ENCODE measurements around the gene FKBP1A. TPM values are rescaled to one million over a fixed set of nuclear protein-coding genes. Genes with fewer than 3 reads are reported as not detected.
A peak's percentile ranks its signal among the peaks of the same experiment; 100 is the strongest.
"Not testable (repeated sequence)": the region's sequence is repeated elsewhere in the genome, so short reads cannot be mapped to it uniquely, and the experiment has no call there.

FKBP1A gene
- total RNA-seq, 1 experiment from 2014 or later: 77.9 TPM

DNA sequence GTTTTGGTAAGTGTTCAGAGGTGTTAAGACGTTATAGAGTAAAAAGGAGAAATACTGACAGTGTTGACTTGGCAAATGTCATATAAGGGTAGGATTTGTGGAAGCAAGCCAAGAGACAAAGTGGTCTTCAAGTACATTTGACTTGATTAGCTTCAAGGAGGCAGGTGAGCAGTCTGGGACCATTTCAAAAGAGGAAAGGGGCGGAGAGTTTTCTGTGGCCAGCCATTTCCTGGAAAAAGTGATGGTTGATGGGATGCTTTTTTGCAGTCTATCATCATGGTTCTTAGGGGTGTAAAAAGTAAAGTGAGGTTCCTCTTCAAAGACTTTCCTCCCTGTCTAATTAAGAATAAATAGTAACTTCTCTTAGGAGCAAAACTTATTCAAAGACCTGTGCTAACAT is 28.7 kb downstream of the FKBP1A start:
- DNase-seq (ENCODE audit: low read depth): no peak

DNA sequence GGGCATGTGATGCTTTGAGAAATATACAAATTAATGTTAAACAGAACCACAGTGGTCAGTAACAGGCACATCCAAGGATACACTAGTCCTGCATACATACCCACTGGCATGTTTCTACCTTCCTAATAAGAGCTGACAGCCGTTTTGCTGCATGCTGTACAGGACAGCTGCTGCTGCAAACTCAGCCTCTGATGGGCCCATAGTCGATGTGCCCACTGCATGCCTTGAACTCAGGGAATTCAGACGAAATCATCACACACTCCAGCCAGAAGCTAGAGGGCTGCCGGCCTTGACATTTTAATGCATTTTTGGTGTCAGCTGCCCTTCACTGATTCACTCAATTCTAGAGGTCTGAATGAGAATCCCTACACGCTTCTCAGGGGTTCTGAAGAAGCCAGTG is 29.3 kb downstream of the FKBP1A start:
- DNase-seq (ENCODE audit: low read depth): no peak

DNA sequence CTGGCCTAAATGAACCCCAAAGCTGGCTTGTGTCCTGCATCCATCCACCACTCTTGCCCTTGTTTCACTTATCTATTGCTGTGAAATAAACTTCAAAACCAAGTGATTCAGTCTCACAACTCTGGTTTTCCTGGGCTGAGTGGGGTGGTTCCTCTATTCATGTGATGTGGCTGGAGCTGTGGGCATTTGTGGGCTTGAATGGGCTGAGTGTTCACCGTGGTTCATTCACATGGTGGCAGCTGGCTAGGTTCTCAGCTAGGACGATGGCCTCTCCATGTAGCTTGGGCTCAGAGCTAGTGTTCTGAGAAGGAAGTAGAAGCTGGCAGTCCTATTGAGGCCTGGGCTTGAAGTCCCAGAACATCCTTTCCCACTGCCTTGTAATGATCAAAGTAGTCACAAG is 30.4 kb downstream of the FKBP1A start:
- DNase-seq (ENCODE audit: low read depth): no peak

DNA sequence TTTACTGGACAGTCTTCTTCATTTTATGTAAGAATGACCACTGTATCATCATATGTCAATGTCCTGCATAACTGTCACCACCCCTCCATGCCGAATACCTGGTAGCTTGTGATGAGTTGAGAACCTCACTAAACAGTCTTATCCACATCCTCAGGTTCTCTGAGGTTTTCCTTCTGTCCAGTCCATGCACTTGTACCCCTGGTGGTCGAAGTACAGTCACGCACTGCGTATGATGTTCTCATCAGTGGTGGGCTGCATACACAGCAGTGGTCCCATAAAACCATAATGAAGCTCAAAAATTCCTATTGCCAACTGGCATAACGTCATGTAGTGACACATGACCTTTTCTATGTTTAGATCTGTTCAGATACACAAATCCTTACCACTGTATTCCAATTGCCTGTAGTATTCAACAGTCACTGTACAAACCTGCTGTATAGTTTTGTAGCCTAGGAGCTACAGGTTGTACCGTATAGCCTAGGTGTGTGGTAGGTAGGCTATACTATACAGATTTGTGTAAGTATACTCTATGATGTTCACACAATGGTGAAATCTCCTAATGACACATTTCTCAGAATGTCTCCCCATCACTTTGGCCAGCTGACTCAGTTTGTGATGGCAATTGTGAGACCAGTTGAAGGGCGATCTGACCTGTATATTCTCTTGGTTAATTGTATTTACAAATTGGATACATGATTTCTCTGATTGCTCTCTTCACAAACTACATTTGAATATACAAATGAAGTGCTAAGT is 32.6 kb downstream of the FKBP1A start:
- DNase-seq (ENCODE audit: low read depth): no peak

DNA sequence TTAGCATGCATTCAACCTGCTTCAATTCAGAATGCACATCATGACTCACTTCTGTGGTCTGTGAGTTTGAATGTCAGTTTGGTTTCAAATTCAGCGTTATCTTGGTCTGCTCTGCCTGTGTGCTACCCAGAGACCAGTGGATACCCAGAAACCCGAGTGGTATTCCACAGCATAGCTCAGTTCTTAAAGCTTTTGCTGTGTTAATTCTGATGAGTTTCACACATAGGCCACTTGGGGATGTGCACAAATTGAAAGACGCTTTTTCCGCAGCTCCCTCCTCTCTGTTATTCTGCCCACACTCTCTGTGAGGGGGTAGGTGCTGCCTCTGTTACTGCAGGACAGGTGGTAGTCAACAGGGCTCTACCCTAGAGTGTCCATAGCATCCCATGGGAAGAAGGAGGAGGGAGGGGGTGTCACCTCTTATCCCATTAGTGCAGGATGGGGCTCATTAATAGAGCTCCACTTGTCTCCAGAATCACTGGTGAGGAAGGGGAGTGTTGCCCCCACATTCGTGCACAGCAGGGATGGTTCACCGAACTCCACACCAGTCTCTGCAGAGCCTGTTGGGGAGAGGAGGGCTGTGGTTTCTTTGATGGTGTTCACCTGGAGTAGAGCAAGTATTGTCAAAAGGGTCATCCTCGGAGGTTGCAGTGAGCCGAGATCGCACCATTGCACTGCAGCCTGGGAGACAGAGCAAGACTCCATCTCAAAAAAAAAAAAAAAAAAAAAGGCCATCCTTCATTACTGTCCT is 34.8 kb downstream of the FKBP1A start:
- DNase-seq (ENCODE audit: low read depth): peak; percentile 57

DNA sequence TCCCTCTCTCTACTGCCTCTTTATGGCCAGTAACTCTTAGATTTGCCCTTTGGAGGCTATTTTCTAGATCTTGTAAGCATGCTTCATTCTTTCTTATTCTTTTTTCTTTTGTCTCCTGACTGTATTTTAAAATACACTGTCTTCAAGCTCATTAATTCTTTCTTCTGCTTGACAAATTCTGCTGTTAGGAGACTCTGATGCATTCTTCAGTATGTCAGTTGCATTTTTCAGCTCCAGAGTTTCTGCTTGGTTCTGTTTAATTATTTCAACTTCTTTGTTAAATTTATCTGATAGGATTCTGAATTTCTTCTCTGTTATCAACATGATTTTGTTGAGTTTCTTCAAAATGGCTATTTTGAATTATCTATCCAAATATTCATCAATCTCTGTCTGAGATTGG is 38.9 kb downstream of the FKBP1A start:
- DNase-seq (ENCODE audit: low read depth): no peak

DNA sequence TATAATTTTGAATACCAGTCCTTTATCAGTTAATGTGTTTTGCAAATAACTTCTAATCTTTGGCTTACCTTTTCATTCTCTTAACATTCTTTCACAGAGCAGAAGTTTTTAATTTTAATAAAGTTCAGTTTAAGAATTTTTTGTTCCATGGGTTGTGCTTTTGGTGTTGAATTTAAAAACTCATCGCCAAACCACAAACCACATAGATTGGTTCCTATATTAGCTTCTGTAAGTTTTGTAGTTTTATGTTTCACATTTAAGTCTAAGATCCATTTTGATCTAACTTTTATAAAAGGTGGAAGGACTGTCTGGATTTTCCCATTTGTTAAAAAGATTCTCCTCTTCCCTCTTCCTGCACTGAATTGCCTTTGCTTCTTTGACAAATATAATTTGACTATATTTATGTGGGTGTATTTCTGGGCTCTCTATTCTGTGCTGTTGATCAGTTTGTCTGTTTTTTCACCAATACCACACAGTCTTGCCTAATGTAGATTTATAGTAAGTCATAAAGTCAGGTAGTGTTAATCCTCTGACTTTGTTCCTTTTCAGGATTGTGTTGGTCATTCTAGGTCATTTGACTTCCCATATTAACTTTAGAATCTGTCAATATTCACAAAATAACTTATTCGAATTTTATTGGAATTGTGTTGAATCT is 46.4 kb downstream of the FKBP1A start:
- no peak for DNase-seq (ENCODE audit: low read depth)

DNA sequence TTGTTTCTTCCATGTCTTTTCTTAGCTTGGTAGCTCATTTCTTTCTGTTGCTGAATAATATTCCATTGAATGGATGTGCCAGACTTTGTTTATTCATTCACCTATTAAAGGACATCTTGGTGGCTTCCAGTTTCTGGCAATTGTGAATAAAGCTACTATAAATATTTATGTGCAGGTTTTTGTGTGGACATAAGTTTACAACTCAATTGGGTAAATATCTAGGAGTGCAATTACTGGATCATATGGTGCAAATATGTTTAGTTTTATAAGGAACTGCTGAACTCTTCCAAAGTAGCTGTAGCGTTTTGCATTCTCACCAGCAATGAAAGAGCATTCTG is 47.1 kb downstream of the FKBP1A start:
- DNase-seq (ENCODE audit: low read depth): no peak

DNA sequence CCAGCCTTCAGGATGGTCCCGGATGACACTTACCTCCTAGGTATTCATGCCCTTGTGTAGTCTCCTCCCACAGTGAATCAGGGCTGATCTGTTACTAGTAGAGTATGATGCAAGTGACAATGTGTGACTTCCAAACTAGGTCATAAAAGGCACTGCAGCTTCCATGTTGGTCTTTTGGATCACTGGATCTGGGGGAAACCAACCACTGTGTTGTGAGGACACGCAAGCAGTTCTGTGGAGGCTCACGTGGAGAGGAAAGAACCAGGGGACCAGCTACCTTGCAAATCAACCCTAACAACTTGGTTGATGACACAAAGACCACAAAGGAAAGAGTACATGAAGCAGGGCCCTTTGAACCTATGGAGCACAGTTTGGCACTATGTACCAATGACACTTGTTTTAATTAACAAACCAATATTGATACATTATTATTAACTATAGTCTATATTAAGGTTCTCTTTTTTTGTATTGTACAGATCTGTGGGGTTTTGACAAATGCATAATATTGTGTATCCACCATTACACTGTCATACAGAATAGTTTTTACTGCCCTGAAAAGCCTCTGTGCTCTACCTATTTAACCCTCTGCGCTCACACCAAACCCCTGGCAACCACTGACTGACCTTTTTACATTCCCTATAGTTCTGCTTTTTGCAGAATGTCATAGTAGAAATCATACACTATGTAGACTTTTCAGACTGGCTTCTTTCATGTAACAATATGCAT is 47.7 kb downstream of the FKBP1A start:
- DNase-seq (ENCODE audit: low read depth): no peak

DNA sequence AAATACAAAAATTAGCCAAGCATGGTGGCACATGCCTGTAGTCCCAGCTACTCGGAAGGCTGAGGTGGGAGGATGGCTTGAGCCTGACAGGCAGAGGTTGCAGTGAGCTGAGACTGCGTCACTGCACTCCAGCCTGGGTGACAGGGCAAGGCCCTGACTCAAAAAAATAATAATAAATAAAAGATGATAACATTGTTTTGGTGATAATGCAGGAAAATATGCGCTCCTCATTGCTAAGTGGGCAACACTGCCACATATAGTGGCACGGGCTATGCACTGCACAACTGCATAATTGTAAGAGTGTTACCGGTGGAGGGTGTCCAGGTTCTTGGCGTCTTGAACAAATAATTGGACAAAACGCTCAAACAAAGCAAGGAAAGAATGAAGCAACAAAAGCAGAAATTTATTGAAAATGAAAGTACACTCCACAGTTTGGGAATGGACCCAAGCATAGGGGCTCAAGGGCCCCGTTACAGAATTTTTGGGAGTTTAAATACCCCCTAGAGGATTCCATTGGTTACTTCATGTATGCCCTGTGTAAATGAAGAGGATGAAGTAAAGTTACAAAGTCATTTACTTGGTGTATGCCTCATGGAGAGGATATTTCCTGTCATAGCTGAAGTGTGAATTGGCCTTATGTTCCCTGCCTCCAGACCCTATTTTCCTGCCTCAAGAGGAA is 49.3 kb downstream of the FKBP1A start:
- DNase-seq (ENCODE audit: low read depth): not testable (repeated sequence)

DNA sequence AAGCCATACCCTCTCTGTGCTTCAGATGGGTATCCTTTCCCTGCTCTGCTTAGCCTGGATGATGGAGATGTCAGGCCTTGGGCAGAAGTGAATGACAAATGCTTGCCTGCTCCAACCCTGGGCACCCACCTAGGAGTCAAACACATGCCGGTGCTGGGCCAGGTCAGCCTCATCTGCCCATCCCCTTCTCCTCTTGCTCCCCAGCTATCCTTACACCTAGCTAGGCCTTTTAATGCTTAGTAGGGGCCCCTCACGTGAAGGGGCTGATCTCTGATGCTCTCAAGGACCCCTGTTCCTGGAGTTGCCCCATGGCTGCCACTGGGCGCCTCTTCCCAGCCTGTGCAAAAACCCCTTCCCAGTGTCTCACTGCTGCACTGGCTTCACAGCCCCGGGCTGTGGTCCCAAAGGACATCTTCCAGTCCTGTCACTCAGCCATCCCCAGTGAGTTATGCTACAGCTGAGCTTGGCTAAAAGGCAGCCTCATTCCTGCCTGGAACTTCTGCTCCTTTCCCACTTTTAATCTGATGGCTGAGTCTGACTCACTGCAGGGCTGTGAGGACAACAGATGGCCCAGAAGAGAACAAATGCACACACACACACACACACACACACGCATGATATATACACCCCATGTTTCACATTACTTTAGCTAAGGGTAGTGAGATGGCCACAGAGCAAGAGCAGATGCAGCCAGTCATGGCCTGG is 51.1 kb downstream of the FKBP1A start:
- no peak for DNase-seq (ENCODE audit: low read depth)

DNA sequence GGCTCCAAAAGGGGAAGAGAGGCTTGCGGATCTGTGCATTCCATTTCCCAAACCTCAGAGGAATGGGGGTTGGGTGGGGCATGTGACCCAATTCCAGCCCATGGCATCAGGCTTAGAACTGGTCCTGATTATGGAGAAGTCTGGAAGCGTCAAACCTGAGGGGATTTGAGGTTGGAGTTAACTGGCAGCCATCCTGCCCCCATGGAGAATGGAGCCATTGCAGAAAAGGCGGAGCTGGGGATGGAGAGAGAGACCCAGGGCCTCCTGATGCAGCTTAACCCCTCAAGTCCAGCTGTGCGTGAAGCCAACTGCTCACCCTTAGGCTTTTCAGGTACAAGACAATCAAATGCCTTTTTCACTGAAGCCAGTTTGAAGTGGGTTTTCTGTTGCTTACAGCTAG is 54.1 kb downstream of the FKBP1A start:
- no peak for DNase-seq (ENCODE audit: low read depth)

DNA sequence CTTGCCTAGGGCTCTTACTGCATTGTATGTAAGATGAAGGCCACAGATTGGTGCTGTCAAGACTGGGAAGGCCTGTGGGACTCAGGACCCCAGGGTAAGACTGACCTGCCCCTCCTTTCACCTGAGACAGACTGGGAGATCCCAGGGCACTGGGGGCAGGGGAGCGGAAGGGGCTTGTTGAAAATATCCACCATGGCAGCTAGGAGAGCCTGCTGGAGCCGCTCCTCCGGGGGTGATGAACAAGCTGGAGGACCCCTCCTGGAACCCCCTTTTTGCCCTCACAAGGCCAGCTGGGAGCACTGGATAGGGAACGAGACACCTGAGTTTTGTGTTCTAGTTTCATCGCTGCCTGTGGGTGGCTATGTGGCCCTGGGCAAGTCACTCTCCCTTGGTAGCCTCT is 54.8 kb downstream of the FKBP1A start:
- no peak for DNase-seq (ENCODE audit: low read depth)

DNA sequence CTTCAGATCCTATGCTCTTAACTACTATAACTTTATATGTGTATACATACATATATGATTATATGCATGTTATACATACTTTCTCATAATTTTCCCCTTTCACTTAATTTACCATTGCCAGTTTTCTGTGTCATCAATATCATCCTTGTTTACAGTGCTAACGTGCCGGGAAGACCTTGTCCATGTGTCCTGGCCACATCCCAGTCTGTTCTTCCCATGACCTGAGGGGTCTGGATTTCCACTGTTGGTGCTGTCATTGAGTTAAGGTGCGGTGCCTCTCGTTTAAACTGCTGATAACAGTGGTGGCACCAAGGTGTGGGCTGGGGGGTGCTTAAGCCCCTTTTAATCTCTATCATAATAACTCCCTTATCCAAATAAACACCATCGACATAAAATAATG is 55.4 kb downstream of the FKBP1A start:
- no peak for DNase-seq (ENCODE audit: low read depth)

DNA sequence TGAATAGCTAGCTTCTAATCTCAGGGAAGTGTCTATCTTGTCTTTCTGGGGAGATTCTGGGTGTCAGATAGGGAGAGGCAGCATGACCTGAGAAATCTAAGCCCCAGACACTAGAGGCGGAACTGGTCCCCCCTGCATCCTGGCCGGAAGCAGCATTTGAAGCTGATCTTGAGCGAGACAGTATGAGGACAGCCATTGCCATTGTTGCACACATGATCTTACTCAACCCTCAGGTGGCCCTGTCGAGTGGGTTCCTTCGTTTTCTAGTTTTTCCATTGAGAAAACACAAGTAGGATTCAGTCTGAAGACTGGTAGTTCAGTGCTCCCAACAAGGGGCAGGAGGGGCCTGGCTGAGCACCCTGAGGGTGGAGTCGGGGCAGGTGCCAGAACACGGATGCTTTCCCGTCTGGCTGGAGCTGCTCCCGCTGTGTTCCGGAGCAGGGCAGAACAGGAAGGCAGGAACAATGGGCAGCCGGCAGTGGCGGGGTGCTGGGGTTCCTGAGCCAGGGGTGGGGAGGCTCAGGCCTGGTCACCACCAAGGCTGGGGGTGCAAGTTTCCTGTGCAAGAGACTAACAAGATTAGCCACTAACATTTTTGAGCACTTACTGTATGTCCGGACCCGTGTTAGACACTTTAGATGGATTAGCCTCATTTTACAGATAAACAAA is 56.0 kb downstream of the FKBP1A start:
- no peak for DNase-seq (ENCODE audit: low read depth)

DNA sequence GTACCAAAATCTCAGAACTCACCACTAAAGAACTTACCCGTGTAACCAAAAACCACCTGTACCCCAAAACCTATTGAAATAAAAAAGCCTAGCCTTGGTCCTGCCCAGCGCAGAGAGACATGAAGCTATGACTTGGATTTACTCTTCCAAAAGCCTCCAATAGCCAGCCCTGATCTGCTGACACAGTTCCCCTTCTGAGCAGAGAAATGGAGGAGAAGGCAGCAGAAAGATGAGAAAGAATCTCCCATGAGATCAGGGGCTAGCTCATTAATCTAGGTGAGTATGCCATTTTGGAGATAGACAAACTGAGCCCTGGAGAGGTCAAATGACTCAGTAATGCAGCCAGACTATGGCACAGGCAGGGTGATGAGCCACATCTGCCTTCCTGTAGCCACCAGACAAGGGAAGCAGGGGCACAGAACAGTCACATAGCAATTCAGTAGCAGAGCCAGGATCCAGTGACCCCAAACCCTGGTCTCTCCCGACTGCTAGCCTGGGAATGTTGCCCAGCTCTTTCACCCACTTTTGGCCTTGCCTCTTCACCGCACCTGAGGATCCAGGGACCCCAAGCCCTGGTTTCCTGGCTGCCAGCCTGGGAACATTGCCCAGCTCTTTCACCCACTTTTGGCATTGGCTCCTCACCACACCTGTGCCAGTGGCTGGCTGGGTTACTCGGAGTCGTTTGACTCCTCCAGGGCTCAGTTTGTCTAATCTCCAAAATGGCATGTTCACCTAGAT is 56.7 kb downstream of the FKBP1A start:
- DNase-seq (ENCODE audit: low read depth): no peak

DNA sequence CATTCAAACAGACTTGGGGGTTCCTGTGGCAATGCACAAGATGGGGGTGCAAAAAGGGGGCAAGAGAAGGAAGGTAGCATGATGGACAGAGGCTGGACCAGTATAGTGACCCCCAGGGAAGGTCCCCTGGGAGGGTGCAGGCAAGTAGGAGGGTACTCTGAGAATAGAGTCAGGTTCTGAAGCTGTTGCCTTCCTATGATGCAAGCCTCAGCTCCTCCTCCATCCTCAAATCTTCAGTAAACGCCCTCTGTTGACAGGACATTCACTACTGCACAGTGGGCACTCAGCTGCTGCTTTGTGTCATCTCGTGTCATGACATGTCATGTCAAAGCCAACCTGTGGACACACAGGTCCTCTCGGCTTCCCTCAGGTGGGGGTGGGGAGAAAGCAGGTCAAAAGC is 58.1 kb downstream of the FKBP1A start:
- DNase-seq (ENCODE audit: low read depth): no peak

DNA sequence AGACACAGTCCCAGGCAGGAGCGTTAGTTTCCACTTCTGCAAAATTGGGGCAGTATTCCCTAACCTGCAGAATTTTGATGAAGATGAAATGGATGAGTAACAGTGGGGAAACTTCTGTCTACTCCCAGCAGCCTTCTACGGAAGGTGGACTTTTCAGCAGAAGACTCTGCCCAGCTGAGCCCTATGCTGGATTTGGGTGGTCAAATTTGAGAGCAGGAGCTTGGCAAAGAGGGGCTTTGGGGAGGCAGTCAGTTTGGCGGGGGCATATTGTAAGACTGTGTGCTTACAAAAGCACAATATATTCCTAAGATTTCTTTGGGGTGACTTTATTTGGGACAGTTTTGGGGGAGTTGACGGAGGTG is 58.5 kb downstream of the FKBP1A start:
- DNase-seq (ENCODE audit: low read depth): no peak

DNA sequence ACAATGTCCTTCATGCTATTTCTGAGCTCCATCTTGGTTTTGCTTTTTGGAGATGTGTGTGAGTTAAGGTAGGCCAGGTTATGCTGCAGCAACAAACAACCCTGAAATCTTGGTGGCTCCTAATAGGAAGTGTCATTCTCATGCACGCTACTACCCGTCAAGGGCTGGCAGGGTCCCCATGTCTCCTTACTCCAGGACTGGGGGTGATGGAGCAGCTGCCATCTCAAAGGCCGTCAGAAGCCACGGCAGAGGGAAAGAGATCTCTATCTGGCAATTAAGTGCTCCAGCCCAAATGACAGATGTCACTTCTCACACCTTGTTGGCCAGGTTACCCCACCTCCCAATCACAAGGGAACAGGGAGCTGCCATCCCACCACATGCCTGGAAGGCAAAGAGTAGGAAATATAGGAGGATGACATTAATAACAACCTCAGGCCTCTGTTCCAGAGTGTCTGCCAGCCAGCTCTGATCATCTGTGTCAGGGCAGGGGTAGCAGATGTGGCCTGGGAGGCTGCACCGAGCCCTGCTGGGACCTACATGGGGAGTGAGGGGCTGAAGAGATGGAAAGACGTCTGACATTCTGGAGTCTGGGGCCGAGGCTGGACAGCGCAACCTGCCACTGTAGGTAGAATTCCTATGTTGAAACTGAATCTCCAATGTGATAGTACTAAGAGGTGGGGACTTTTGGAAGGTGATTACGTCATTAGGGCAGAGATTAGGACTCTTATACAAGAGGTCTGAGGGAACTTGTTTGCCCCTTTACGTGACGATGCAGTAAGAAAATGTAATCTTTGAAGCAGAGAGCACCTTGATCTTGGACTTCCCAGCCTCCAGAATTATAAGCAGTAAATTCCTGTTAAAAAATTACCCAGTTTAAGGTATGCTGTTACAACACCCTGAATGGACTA is 59.1 kb downstream of the FKBP1A start:
- no peak for DNase-seq (ENCODE audit: low read depth)

Data from Daoy (cell line).